Measurements from ENCODE around the gene SOD2. TPM values are rescaled to one million over a fixed set of nuclear protein-coding genes. Genes with fewer than 3 reads are reported as not detected.
A peak's percentile ranks its signal among the peaks of the same experiment; 100 is the strongest.

Gene SOD2
- total and polyA plus RNA-seq, 7 donors, result 573 to 11,097 (median 5,251) TPM

- Histone ChIP-seq H3K27ac (no peak overlapping the region), H3K36me3 (ENCODE audit: insufficient read depth in 1 of 2, low read depth in 1 of 2) (peaks cover 7 to 89% of the 10 kb centered on the region in 2 donors), H3K9me3 (no peaks in the 10 kb centered on the region), H3K27me3 (ENCODE audit: insufficient read depth in 3 of 3, low read length in 2 of 3) (no peaks in the 10 kb centered on the region), H3K4me1 (peaks cover 22% of the 10 kb centered on the region), H3K4me3 (peak overlapping the region; percentile 1)
- DNase-seq (no peak), ATAC-seq (peak in 1 of 4 donors; percentile 5)
- TF ChIP-seq CTCF (IDR thresholded peaks at IDR 0.05), result no peak
- WGBS, 3 donors, result 77 to 83% (median 77%) methylated on average over 10 of the region's 10 CpGs
- intact Hi-C loops (cut with DNase I), result loop anchor here in 1 of 2 donors (5.0 kb wide), 1 partner anchor 61 kb away; no protein-coding TSS in a partner anchor
These were observed 11.7 kb downstream of the SOD2 start for GRCh38 chr6:159681191-159681880.

GRCh38 chr6:159680104-159680503, 12.9 kb downstream of the SOD2 start:
- WGBS, 3 donors, result 60 to 83% (median 65%) methylated on average over 3 of the region's 3 CpGs
- Histone ChIP-seq H3K27me3 (ENCODE audit: insufficient read depth in 3 of 3, low read length in 2 of 3) (no peaks in the 10 kb centered on the region), H3K9me3 (no peaks in the 10 kb centered on the region), H3K27ac (no peak overlapping the region), H3K4me3 (no peak overlapping the region), H3K4me1 (peaks cover 20% of the 10 kb centered on the region), H3K36me3 (ENCODE audit: insufficient read depth in 1 of 2, low read depth in 1 of 2) (peaks cover 7 to 77% of the 10 kb centered on the region in 2 donors)
- no peak for TF ChIP-seq CTCF (IDR thresholded peaks at IDR 0.05)
- intact Hi-C loops (cut with DNase I), result loop anchor here in 1 of 2 donors (5.0 kb wide), 1 partner anchor 62 kb away; no protein-coding TSS in a partner anchor
- DNase-seq (no peak), ATAC-seq (no peak)

GRCh38 chr6:159679091-159680077, 13.7 kb downstream of the SOD2 start:
- Histone ChIP-seq H3K4me1 (peaks cover 20% of the 10 kb centered on the region), H3K9me3 (no peaks in the 10 kb centered on the region), H3K4me3 (no peak overlapping the region), H3K36me3 (ENCODE audit: insufficient read depth in 1 of 2, low read depth in 1 of 2) (peaks cover 7 to 70% of the 10 kb centered on the region in 2 donors), H3K27ac (no peak overlapping the region), H3K27me3 (ENCODE audit: insufficient read depth in 3 of 3, low read length in 2 of 3) (no peaks in the 10 kb centered on the region)
- WGBS, 3 donors, result 80 to 82% (median 81%) methylated on average over 5 of the region's 5 CpGs
- TF ChIP-seq CTCF (IDR thresholded peaks at IDR 0.05), result no peak
- intact Hi-C loops (cut with DNase I), result loop anchor here in 1 of 2 donors (5.0 kb wide), 1 partner anchor 63 kb away; no protein-coding TSS in a partner anchor
- DNase-seq (no peak), ATAC-seq (no peak)

GRCh38 chr6:159678574-159678973, 14.5 kb downstream of the SOD2 start:
- ATAC-seq (peak; percentile 17 to 32 (median 22)), DNase-seq (no peak)
- no peak for TF ChIP-seq CTCF (IDR thresholded peaks at IDR 0.05)
- H3K27ac ChIP-seq, result no peak overlapping the region
- no peak overlapping the region for H3K4me3 ChIP-seq
- peaks cover 7 to 62% of the 10 kb centered on the region in 2 donors for H3K36me3 ChIP-seq (ENCODE audit: insufficient read depth in 1 of 2, low read depth in 1 of 2)
- H3K4me1 ChIP-seq, result peaks cover 12% of the 10 kb centered on the region
- no peaks in the 10 kb centered on the region for H3K27me3 ChIP-seq (ENCODE audit: insufficient read depth in 3 of 3, low read length in 2 of 3)
- no peaks in the 10 kb centered on the region for H3K9me3 ChIP-seq
- intact Hi-C loops (cut with DNase I), result no loop called here
- WGBS, 3 donors, result 94 to 98% (median 95%) methylated on average over 3 of the region's 3 CpGs
